ENCODE results near the gene KPTN.

Gene KPTN

GRCh38 chr19:47464675-47465419 is 19.2 kb downstream of the KPTN start:
- DNase-seq = no peak

- DNase-seq = no peak
Observed at GRCh38 chr19:47461876-47462275, 22.1 kb downstream of the KPTN start.

- DNase-seq = no peak
Observed at GRCh38 chr19:47459477-47459876, 24.5 kb downstream of the KPTN start.

- no peak for DNase-seq
Observed at GRCh38 chr19:47458672-47459071, 25.3 kb downstream of the KPTN start.

GRCh38 chr19:47456721-47457474 is 27.1 kb downstream of the KPTN start:
- no peak for DNase-seq

- DNase-seq = no peak
Observed at GRCh38 chr19:47450478-47450877, 33.5 kb downstream of the KPTN start.

- no peak for DNase-seq
Observed at GRCh38 chr19:47448360-47448727, 35.7 kb downstream of the KPTN start.

GRCh38 chr19:47447470-47448359 is 36.3 kb downstream of the KPTN start:
- no peak for DNase-seq

- peak; percentile 28 for DNase-seq
Observed at GRCh38 chr19:47446534-47447469, 37.2 kb downstream of the KPTN start.

GRCh38 chr19:47445937-47446402 is 38.0 kb downstream of the KPTN start:
- DNase-seq = peak; percentile 61

- no peak for DNase-seq
Observed at GRCh38 chr19:47445527-47445926, 38.5 kb downstream of the KPTN start.

- no peak for DNase-seq
Observed at GRCh38 chr19:47444388-47444821, 39.6 kb downstream of the KPTN start.

- DNase-seq = no peak
Observed at GRCh38 chr19:47443331-47443730, 40.7 kb downstream of the KPTN start.

GRCh38 chr19:47438793-47439220 is 45.2 kb downstream of the KPTN start:
- DNase-seq = no peak

GRCh38 chr19:47437500-47437899 is 46.5 kb downstream of the KPTN start:
- DNase-seq = no peak

GRCh38 chr19:47436712-47437401 is 47.2 kb downstream of the KPTN start:
- DNase-seq = peak; percentile 24

GRCh38 chr19:47435883-47436417 is 48.1 kb downstream of the KPTN start:
- DNase-seq = no peak

GRCh38 chr19:47435196-47435595 is 48.8 kb downstream of the KPTN start:
- no peak for DNase-seq

GRCh38 chr19:47434088-47434487 is 49.9 kb downstream of the KPTN start:
- no peak for DNase-seq

- DNase-seq = no peak
Observed at GRCh38 chr19:47433121-47433520, 50.9 kb downstream of the KPTN start.

- no peak for DNase-seq
Observed at GRCh38 chr19:47432499-47432898, 51.5 kb downstream of the KPTN start.
